H1 (cell line): Measurements from ENCODE around the gene PTPN22. TPM values are rescaled to one million over a fixed set of nuclear protein-coding genes. Genes with fewer than 3 reads are reported as not detected.

Experiments
- CTCF ChIA-PET: fragments of 300-600 bp; sonication (Branson Sonifier 250); formaldehyde crosslinking; loops from one replicate; lab custom pipeline; 2021; ENCODE audit not compliant: partially characterized antibody; lab: Charles Lee
- POLR2A ChIA-PET: fragments of 300-600 bp; sonication (Branson Sonifier 250); formaldehyde crosslinking; loops from one replicate; lab custom pipeline; 2021; ENCODE audit warnings: inconsistent platforms; ENCODE audit not compliant: partially characterized antibody; lab: Charles Lee
- DNase-seq, 2 experiments: peaks; one replicate each; pipeline versions ENCODE4 v3.0.0 to v3.0.0-alpha.2; 2010 to 2022; ENCODE audit warnings: low spot score in 2 of 2, low read depth in 1 of 2, mixed read lengths in 1 of 2
- FAIRE-seq: peaks from 2 replicates; lab custom pipeline; 2011; peaks lifted over from hg19 to GRCh38; lab: Jason Lieb, UNC
- H2AFZ ChIP-seq: 2 replicates; pipeline ENCODE4 v1.8.1; 2012; ENCODE audit warnings: low read length, inconsistent platforms
- H2AK5ac ChIP-seq: 2 replicates; pipeline ENCODE4 v1.6.1; 2013; ENCODE audit warnings: low read depth, low read length
- H2BK120ac ChIP-seq: replicated peaks from 2 replicates; pipeline ENCODE3; 2013; ENCODE audit warnings: low read depth, low read length, inconsistent platforms
- H2BK12ac ChIP-seq: 2 replicates; pipeline ENCODE4 v1.6.1; 2013; ENCODE audit warnings: low read depth, low read length
- H2BK15ac ChIP-seq: 2 replicates; pipeline ENCODE4 v1.6.1; 2013; ENCODE audit warnings: low read length
- H2BK20ac ChIP-seq: 2 replicates; pipeline ENCODE4 v1.6.1; 2013; ENCODE audit warnings: low read length
- H2BK5ac ChIP-seq: 2 replicates; pipeline ENCODE4 v1.6.1; 2013; ENCODE audit warnings: low read depth, low read length
- H3K14ac ChIP-seq: 2 replicates; pipeline ENCODE4 v1.6.1; 2013; ENCODE audit warnings: inconsistent platforms; ENCODE audit not compliant: insufficient read length
- H3K18ac ChIP-seq: 2 replicates; pipeline ENCODE4 v1.6.1; 2013; ENCODE audit warnings: low read length; ENCODE audit errors: extremely low read depth
- H3K23ac ChIP-seq: 2 replicates; pipeline ENCODE4 v1.6.1; 2013; ENCODE audit warnings: inconsistent platforms; ENCODE audit not compliant: insufficient read length
- H3K23me2 ChIP-seq: 2 replicates; pipeline ENCODE4 v1.6.1; 2013; ENCODE audit warnings: low read depth, low read length
- H3K27ac ChIP-seq: 2 replicates; pipeline ENCODE4 v1.6.1; 2011; ENCODE audit warnings: low read depth, low read length, inconsistent platforms
- H3K27me3 ChIP-seq, 4 experiments: replicated peaks in 1 of 4; 1 replicate in 1 of 4; 2 replicates in 3 of 4; pipeline versions ENCODE4 v1.6.1 to v1.8.1; 2011 to 2013; ENCODE audit warnings: low read length in 3 of 4, mild to moderate bottlenecking in 3 of 4, inconsistent platforms in 2 of 4, mixed read lengths in 2 of 4, moderate library complexity in 1 of 4; ENCODE audit not compliant: control insufficient read depth in 3 of 4, insufficient read depth in 3 of 4; ENCODE audit errors: extremely low read depth in 1 of 4
- H3K36me3 ChIP-seq, 4 experiments: 2 replicates each; pipeline versions ENCODE4 v1.6.1 to v1.8.1; 2011 to 2013; ENCODE audit warnings: mild to moderate bottlenecking in 4 of 4, low read length in 3 of 4, moderate library complexity in 2 of 4, control low read depth in 1 of 4, inconsistent platforms in 1 of 4; ENCODE audit not compliant: insufficient read depth in 4 of 4, control insufficient read depth in 2 of 4
- H3K4ac ChIP-seq: replicated peaks from 2 replicates; pipeline ENCODE3; 2013; ENCODE audit warnings: low read length, low read depth, mixed read lengths, inconsistent platforms; ENCODE audit not compliant: insufficient read length
- H3K4me1 ChIP-seq, 4 experiments: replicated peaks in 1 of 4; 1 replicate in 1 of 4; 2 replicates in 3 of 4; pipeline versions ENCODE4 v1.6.1 to v1.8.1; 2011 to 2013; ENCODE audit warnings: low read length in 3 of 4, inconsistent platforms in 2 of 4, mixed read lengths in 1 of 4; ENCODE audit not compliant: insufficient read depth in 4 of 4, control insufficient read depth in 3 of 4
- H3K4me2 ChIP-seq, 2 experiments: 2 replicates each; pipeline versions ENCODE4 v1.6.1 to v1.8.1; 2011 to 2013; ENCODE audit warnings: low read depth in 2 of 2, low read length in 2 of 2, control low read depth in 1 of 2, inconsistent platforms in 1 of 2, mild to moderate bottlenecking in 1 of 2; ENCODE audit not compliant: insufficient read depth in 1 of 2
- H3K4me3 ChIP-seq, 4 experiments: fragments of 200-600, 300-600 bp in 1 of 4; sonication (generic), shearing (Covaris generic), sonication (Bioruptor Twin) in 1 of 4; 2 replicates each; pipeline versions ENCODE4 v1.5.1 to v1.8.1; 2011 to 2016; ENCODE audit warnings: low read length in 4 of 4, low read depth in 3 of 4, control low read depth in 2 of 4, inconsistent platforms in 2 of 4, mild to moderate bottlenecking in 2 of 4, mixed read lengths in 1 of 4, moderate library complexity in 1 of 4; ENCODE audit not compliant: insufficient read depth in 2 of 4; ENCODE audit errors: extremely low read depth in 1 of 4
- H3K56ac ChIP-seq: replicated peaks from 2 replicates; pipeline ENCODE3; 2013; ENCODE audit warnings: low read depth, mild to moderate bottlenecking, mixed read lengths, low read length, inconsistent platforms; ENCODE audit not compliant: insufficient read length
- H3K79me1 ChIP-seq: 2 replicates; pipeline ENCODE4 v1.6.1; 2013; ENCODE audit warnings: low read depth, low read length, control low read depth
- H3K79me2 ChIP-seq, 2 experiments: 2 replicates each; pipeline versions ENCODE4 v1.6.1 to v1.8.1; 2012 to 2013; ENCODE audit warnings: low read length in 2 of 2, mild to moderate bottlenecking in 2 of 2, inconsistent platforms in 1 of 2; ENCODE audit not compliant: insufficient read depth in 2 of 2, control insufficient read depth in 1 of 2
- H3K9ac ChIP-seq, 4 experiments: replicated peaks in 1 of 4; 1 replicate in 1 of 4; 2 replicates in 3 of 4; pipeline versions ENCODE4 v1.6.1 to v1.8.1; 2011 to 2013; ENCODE audit warnings: low read depth in 3 of 4, low read length in 3 of 4, control low read depth in 2 of 4, mild to moderate bottlenecking in 2 of 4, moderate library complexity in 2 of 4, inconsistent platforms in 1 of 4; ENCODE audit errors: extremely low read depth in 1 of 4
- H3K9me3 ChIP-seq, 2 experiments: 2 replicates each; pipeline versions ENCODE4 v1.6.1 to v1.8.1; 2012 to 2013; ENCODE audit warnings: mild to moderate bottlenecking in 2 of 2, moderate library complexity in 2 of 2, control low read depth in 1 of 2, inconsistent platforms in 1 of 2, low read depth in 1 of 2, low read length in 1 of 2, mixed read lengths in 1 of 2; ENCODE audit not compliant: insufficient read depth in 2 of 2
- H4K20me1 ChIP-seq, 2 experiments: replicated peaks in 1 of 2; 2 replicates each; pipeline versions ENCODE3 to v1.8.1; 2011 to 2013; ENCODE audit warnings: inconsistent platforms in 2 of 2, low read length in 2 of 2, mild to moderate bottlenecking in 1 of 2; ENCODE audit not compliant: insufficient read depth in 2 of 2, control insufficient read depth in 1 of 2
- H4K5ac ChIP-seq: 2 replicates; pipeline ENCODE4 v1.6.1; 2013; ENCODE audit warnings: low read length, low read depth, mixed read lengths, inconsistent platforms; ENCODE audit not compliant: insufficient read length
- H4K8ac ChIP-seq: 2 replicates; pipeline ENCODE4 v1.8.0; 2013; ENCODE audit warnings: mild to moderate bottlenecking, moderate library complexity, low read length, inconsistent platforms; ENCODE audit not compliant: insufficient read depth; ENCODE audit errors: extremely low read depth
- H4K91ac ChIP-seq: replicated peaks from 2 replicates; pipeline ENCODE3; 2013; ENCODE audit warnings: low read length, mixed read lengths, inconsistent platforms; ENCODE audit not compliant: insufficient read length
- ATF3 ChIP-seq: IDR thresholded peaks from 2 replicates; pipeline ENCODE4 v1.6.1; 2011; ENCODE audit warnings: low read depth, mild to moderate bottlenecking, low read length; ENCODE audit not compliant: insufficient read depth
- HDAC6 ChIP-seq: IDR thresholded peaks from one replicate; pipeline ENCODE4 v1.7.1; 2012; ENCODE audit warnings: low read depth, mild to moderate bottlenecking, inconsistent platforms, low read length, moderate library complexity
- KDM4A ChIP-seq: IDR thresholded peaks from one replicate; pipeline ENCODE4 v1.7.1; 2012; ENCODE audit warnings: low read depth, mild to moderate bottlenecking, moderate library complexity, low read length, inconsistent platforms; ENCODE audit not compliant: severe bottlenecking
- NANOG ChIP-seq: IDR thresholded peaks from 2 replicates; pipeline ENCODE4 v1.6.1; 2011; ENCODE audit warnings: low read length, low read depth, mild to moderate bottlenecking, inconsistent platforms; ENCODE audit not compliant: insufficient read depth, poor library complexity, severe bottlenecking
- RNF2 ChIP-seq: fragments of 200-900, 300-1000 bp; sonication (generic); IDR thresholded peaks from 2 replicates; pipeline ENCODE4 v1.7.1; 2016; ENCODE audit warnings: borderline replicate concordance, low read depth, mild to moderate bottlenecking, antibody characterized with exemption, low read length; ENCODE audit not compliant: poor library complexity, severe bottlenecking; ENCODE audit errors: missing control alignments
- SIN3A ChIP-seq, 2 experiments: IDR thresholded peaks in 1 of 2; conservative IDR thresholded peaks in 1 of 2; 2 replicates each; pipeline ENCODE4 v1.6.1; 2011 to 2012; ENCODE audit warnings: low read length in 2 of 2, improper control_type of control experiment in 1 of 2, low read depth in 1 of 2, mild to moderate bottlenecking in 1 of 2
- SRF ChIP-seq: IDR thresholded peaks from 2 replicates; pipeline ENCODE4 v1.6.1; 2011; ENCODE audit warnings: mild to moderate bottlenecking, low read depth, low read length, moderate library complexity
- TAF1 ChIP-seq: IDR thresholded peaks from 2 replicates; pipeline ENCODE4 v1.6.1; 2011; ENCODE audit warnings: mild to moderate bottlenecking, low read depth, low read length
- USF2 ChIP-seq: IDR thresholded peaks from 2 replicates; pipeline ENCODE4 v1.6.1; 2011; ENCODE audit warnings: low read length, improper control_type of control experiment
- WGBS, 2 experiments: shearing (Covaris generic) in 1 of 2; methylation state at CpG; one replicate each; pipeline versions ENCODE4 v1.1.6 to v1.1.7; 2013 to 2015; ENCODE audit warnings: low lambda C conversion rate in 2 of 2, mixed read lengths in 2 of 2, inconsistent platforms in 1 of 2, low coverage in 1 of 2, missing lambda C conversion rate in 1 of 2; ENCODE audit not compliant: insufficient replicate concordance in 2 of 2, insufficient coverage in 1 of 2, insufficient read length in 1 of 2; ENCODE audit errors: extremely low coverage in 1 of 2, missing lambda C conversion rate in 1 of 2; 5-methylcytosine and 5-hydroxymethylcytosine counted together
- polyA plus RNA-seq, 7 experiments: library from polyadenylated mRNA; depleted of rRNA in 3 of 7; stranded (reverse) in 5 of 7; unstranded in 2 of 7; fragments of >200 nt in 5 of 7; fragments of 200-250 nt in 2 of 7; gene quantifications; 1 replicate in 5 of 7; 2 replicates in 1 of 7; 4 replicates in 1 of 7; pipeline versions ENCODE4 v1.2.1 to v1.2.3, GENCODE V29; 2011 to 2013; ENCODE audit warnings: missing spikeins in 2 of 7, mixed read lengths in 2 of 7
- total RNA-seq: library from RNA; stranded (reverse); fragmentation: NEBNext Ultra II Directional; extraction: Animal tissue kit (Norgen Biotek cat#: 25700); gene quantifications from 2 replicates; pipeline ENCODE4 v1.2.1, GENCODE V29; 2021

Gene PTPN22
- total and polyA plus RNA-seq, 2 of the 8 experiments (the other 6 are each of a cell fraction or from before 2014, with no cell fraction given), result not detected

GRCh38 chr1:113809670-113810602 lies 61.6 kb downstream of the PTPN22 start:
- H2AFZ ChIP-seq, result no peak overlapping the region
- H3K4me2 ChIP-seq, result peak overlapping the region; percentile 68 to 73
- H3K9ac ChIP-seq, result no peak overlapping the region
- no peaks in the 10 kb centered on the region for H3K36me3 ChIP-seq
- peaks cover 15 to 64% of the 10 kb centered on the region in 2 experiments for H3K79me2 ChIP-seq
- H3K4ac ChIP-seq, result no peak overlapping the region
- no peak overlapping the region for H3K27ac ChIP-seq
- H2BK12ac ChIP-seq, result no peak overlapping the region
- no peak overlapping the region for H2BK15ac ChIP-seq
- H3K18ac ChIP-seq, result no peak overlapping the region
- no peak overlapping the region for H3K23ac ChIP-seq
- H4K5ac ChIP-seq, result no peak overlapping the region
- no peak overlapping the region for H2AK5ac ChIP-seq
- FAIRE-seq, result no peak
- 81% methylated on average over 5 of the region's 5 CpGs; no CpG with 5 or more reads in 1 of the 2 experiments for WGBS, 2 experiments
- H2BK120ac ChIP-seq, result no peak overlapping the region
- ChIA-PET CTCF (no interaction called here), POLR2A (no interaction called here)
- no peaks in the 10 kb centered on the region; the same call in 1 of the 2 replicates for H3K79me1 ChIP-seq
- H3K4me1 ChIP-seq, result no peaks in the 10 kb centered on the region
- no peak overlapping the region for H4K8ac ChIP-seq
- H3K56ac ChIP-seq, result no peak overlapping the region
- no peak overlapping the region for H3K14ac ChIP-seq
- no peak overlapping the region for H2BK20ac ChIP-seq
- no peaks in the 10 kb centered on the region; the same call in 1 of the 2 replicates for H3K23me2 ChIP-seq
- no peak overlapping the region for H2BK5ac ChIP-seq
- DNase-seq, result no peak
- H3K27me3 ChIP-seq, result no peaks in the 10 kb centered on the region
- peak overlapping the region in 3 of 4 experiments; percentile 8 to 97 (median 85); a peak in 4 of 8 replicates for H3K4me3 ChIP-seq
- no peaks in the 10 kb centered on the region for H3K9me3 ChIP-seq
- H4K20me1 ChIP-seq, result peaks cover 3 to 4% of the 10 kb centered on the region in 2 experiments
- no peak overlapping the region for H4K91ac ChIP-seq
- TF ChIP-seq KDM4A (no peak), RNF2 (no peak), HDAC6 (no peak), TAF1 (no peak), NANOG (no peak), USF2 (no peak), ATF3 (no peak), SRF (no peak), SIN3A (conservative IDR thresholded peaks at IDR 0.05 in 1 of 2, IDR thresholded peaks at IDR 0.05 in 1 of 2; ENCODE audit: low read depth in 1 of 2, low read length in 2 of 2) (no peak)
